Sigmoid colon (tissue), 7 donors: Measurements from ENCODE around the gene CDPF1. TPM values are rescaled to one million over a fixed set of nuclear protein-coding genes. Genes with fewer than 3 reads are reported as not detected.

Source experiments
- DNase-seq: peaks from one replicate; pipeline ENCODE4 v3.0.0-alpha.2; 2019
- H3K27ac ChIP-seq, 4 donors: fragments of 200-600 bp; sonication (generic); one replicate each; pipeline ENCODE4 v1.5.1; 2016 to 2019; ENCODE audit warnings: mild to moderate bottlenecking in 1 of 4
- H3K27me3 ChIP-seq, 3 donors: fragments of 200-600 bp; sonication (generic); one replicate each; pipeline ENCODE4 v1.5.1; 2019; ENCODE audit warnings: mild to moderate bottlenecking in 1 of 3
- H3K36me3 ChIP-seq, 4 donors: fragments of 200-600 bp; sonication (generic); one replicate each; pipeline ENCODE4 v1.5.1; 2016 to 2019
- H3K4me1 ChIP-seq, 4 donors: fragments of 200-600 bp; sonication (generic); one replicate each; pipeline ENCODE4 v1.5.1; 2017 to 2019
- H3K4me3 ChIP-seq, 4 donors: fragments of 200-600 bp; sonication (generic); one replicate each; pipeline ENCODE4 v1.5.1; 2017 to 2019; ENCODE audit warnings: mild to moderate bottlenecking in 2 of 4, moderate library complexity in 1 of 4
- H3K9me3 ChIP-seq, 4 donors: fragments of 200-600 bp in 3 of 4; sonication (generic) in 3 of 4; one replicate each; pipeline versions ENCODE4 v1.5.1 to v1.6.1; 2013 to 2019
- CTCF ChIP-seq, 4 experiments: fragments of 450-650 bp in 3 of 4; fragments of 200-600 bp in 1 of 4; IDR thresholded peaks; one replicate each; pipeline ENCODE4 v1.5.1; 2016 to 2019; ENCODE audit warnings: antibody characterized with exemption in 4 of 4, mild to moderate bottlenecking in 3 of 4, moderate library complexity in 2 of 4
- EP300 ChIP-seq, 4 donors: sonication (generic); formaldehyde crosslinking; IDR thresholded peaks; one replicate each; pipeline ENCODE4 v1.6.1; 2017; ENCODE audit warnings: antibody characterized with exemption in 4 of 4
- POLR2A ChIP-seq, 2 donors: fragments of 450-650 bp; IDR thresholded peaks; one replicate each; pipeline ENCODE4 v1.6.1; 2016; ENCODE audit warnings: antibody characterized with exemption in 2 of 2, mild to moderate bottlenecking in 2 of 2, moderate library complexity in 2 of 2
- POLR2AphosphoS5 ChIP-seq, 4 donors: sonication (generic); formaldehyde crosslinking; IDR thresholded peaks; one replicate each; pipeline ENCODE4 v1.6.1; 2017; ENCODE audit warnings: antibody characterized with exemption in 4 of 4
- WGBS, 2 donors: extraction: QIAGEN DNeasy Blood & Tissue Kit; methylation state at CpG; one replicate each; pipeline ENCODE4 v1.1.7; 2013; 5-methylcytosine and 5-hydroxymethylcytosine counted together
- intact Hi-C: fragments of 100-400 bp; cut with DNase I; formaldehyde crosslinking; loops from one replicate; pipeline ENCODE4 v1.15.1; 2023
- polyA plus RNA-seq, 3 donors: library from polyadenylated mRNA; stranded (reverse); fragments of 200-250 nt; gene quantifications; one replicate each; pipeline ENCODE4 v1.2.3, GENCODE V29; 2013
- total RNA-seq, 4 donors: library from RNA; depleted of rRNA; stranded (reverse); fragments of >200 nt; gene quantifications; one replicate each; pipeline ENCODE4 v1.1.0, GENCODE V29; 2016
- donor health status: healthy with polysubstance abuse.
- donor health status: Bipolar disorder and iron deficiency.
- donor health status: healthy.

CDPF1 gene
- total and polyA plus RNA-seq, 7 donors: 7.9 to 18.9 (median 15.8) TPM

- 51 to 55% methylated on average over 30 of the region's 30 CpGs for WGBS, 2 donors
- no peak for TF ChIP-seq POLR2AphosphoS5 (IDR thresholded peaks at IDR 0.05)
- no peak for TF ChIP-seq EP300 (IDR thresholded peaks at IDR 0.05)
- TF ChIP-seq CTCF (IDR thresholded peaks at IDR 0.05): no peak
- TF ChIP-seq POLR2A (IDR thresholded peaks at IDR 0.05): no peak
- no peaks in the 10 kb centered on the region for H3K27me3 ChIP-seq
- H3K4me1 ChIP-seq: peaks cover 0 to 16% (median 14%) of the 10 kb centered on the region in 4 donors
- intact Hi-C loops: no loop called here
- no peak for DNase-seq
- H3K27ac ChIP-seq: peak within 1 kb of the TSS in 1 of 4 donors; percentile 15
- H3K9me3 ChIP-seq: no peaks in the 10 kb centered on the region
- no peaks in the 10 kb centered on the region for H3K36me3 ChIP-seq
- peak within 1 kb of the TSS; percentile 9 to 49 (median 38) for H3K4me3 ChIP-seq
Observed at GRCh38 chr22:46263216-46263590, 13.1 kb upstream of the CDPF1 start, which contains the start of gene PKDREJ. Gene PKDREJ (minus strand): TSS chr22:46263343. CDS start chr22:46263322, 21 bp downstream.

- peak; percentile 86 for DNase-seq
- H3K36me3 ChIP-seq: no peaks in the 10 kb centered on the region
- intact Hi-C loops: no loop called here
- TF ChIP-seq POLR2A (IDR thresholded peaks at IDR 0.05): no peak
- TF ChIP-seq CTCF (IDR thresholded peaks at IDR 0.05): peak in 1 of 4 experiments; percentile 40
- no peak for TF ChIP-seq EP300 (IDR thresholded peaks at IDR 0.05)
- peak in 2 of 4 donors; percentile 30 to 35 for TF ChIP-seq POLR2AphosphoS5 (IDR thresholded peaks at IDR 0.05)
- no peaks in the 10 kb centered on the region for H3K27me3 ChIP-seq
- H3K9me3 ChIP-seq: no peaks in the 10 kb centered on the region
- peak overlapping the region in 1 of 4 donors; percentile 15 for H3K27ac ChIP-seq
- WGBS, 2 donors: 13 to 40% methylated on average over 109 of the region's 109 CpGs
- H3K4me1 ChIP-seq: peaks cover 0 to 15% (median 14%) of the 10 kb centered on the region in 4 donors
- peak overlapping the region in 3 of 4 donors; percentile 36 to 49 (median 41) for H3K4me3 ChIP-seq
Observed at GRCh38 chr22:46262449-46263215, 12.5 kb upstream of the CDPF1 start.

- H3K36me3 ChIP-seq: no peaks in the 10 kb centered on the region
- TF ChIP-seq EP300 (IDR thresholded peaks at IDR 0.05) (no peak), POLR2A (IDR thresholded peaks at IDR 0.05) (no peak), CTCF (IDR thresholded peaks at IDR 0.05) (no peak), POLR2AphosphoS5 (IDR thresholded peaks at IDR 0.05) (no peak)
- H3K27me3 ChIP-seq: no peaks in the 10 kb centered on the region
- H3K9me3 ChIP-seq: no peaks in the 10 kb centered on the region
- H3K4me3 ChIP-seq: no peak overlapping the region
- 87 to 90% methylated on average over 6 of the region's 6 CpGs for WGBS, 2 donors
- peaks cover 0 to 7% (median 5%) of the 10 kb centered on the region in 4 donors for H3K4me1 ChIP-seq
- intact Hi-C loops: no loop called here
- DNase-seq: no peak
- no peak overlapping the region for H3K27ac ChIP-seq
Observed at GRCh38 chr22:46260038-46260437, 9.9 kb upstream of the CDPF1 start.

- TF ChIP-seq POLR2A (IDR thresholded peaks at IDR 0.05) (no peak), EP300 (IDR thresholded peaks at IDR 0.05) (no peak), POLR2AphosphoS5 (IDR thresholded peaks at IDR 0.05) (no peak), CTCF (IDR thresholded peaks at IDR 0.05) (no peak)
- H3K9me3 ChIP-seq: no peaks in the 10 kb centered on the region
- H3K36me3 ChIP-seq: no peaks in the 10 kb centered on the region
- peaks cover 0 to 7% (median 5%) of the 10 kb centered on the region in 4 donors for H3K4me1 ChIP-seq
- no peak overlapping the region for H3K27ac ChIP-seq
- no peak overlapping the region for H3K4me3 ChIP-seq
- intact Hi-C loops: no loop called here
- no peaks in the 10 kb centered on the region for H3K27me3 ChIP-seq
- DNase-seq: no peak
- WGBS, 2 donors: 70 to 87% methylated on average over 12 of the region's 12 CpGs
Observed at GRCh38 chr22:46259374-46259773, 9.3 kb upstream of the CDPF1 start.
